HG03064 (cell line): ENCODE data around the gene PABPC3.

Experiments used
- ATAC-seq: cut with Tn5 transposase; IDR thresholded peaks from one replicate; pipeline ENCODE4 v1.9.1; 2021; ENCODE audit warnings: low read depth; ENCODE audit not compliant: unreplicated experiment

Gene PABPC3

DNA sequence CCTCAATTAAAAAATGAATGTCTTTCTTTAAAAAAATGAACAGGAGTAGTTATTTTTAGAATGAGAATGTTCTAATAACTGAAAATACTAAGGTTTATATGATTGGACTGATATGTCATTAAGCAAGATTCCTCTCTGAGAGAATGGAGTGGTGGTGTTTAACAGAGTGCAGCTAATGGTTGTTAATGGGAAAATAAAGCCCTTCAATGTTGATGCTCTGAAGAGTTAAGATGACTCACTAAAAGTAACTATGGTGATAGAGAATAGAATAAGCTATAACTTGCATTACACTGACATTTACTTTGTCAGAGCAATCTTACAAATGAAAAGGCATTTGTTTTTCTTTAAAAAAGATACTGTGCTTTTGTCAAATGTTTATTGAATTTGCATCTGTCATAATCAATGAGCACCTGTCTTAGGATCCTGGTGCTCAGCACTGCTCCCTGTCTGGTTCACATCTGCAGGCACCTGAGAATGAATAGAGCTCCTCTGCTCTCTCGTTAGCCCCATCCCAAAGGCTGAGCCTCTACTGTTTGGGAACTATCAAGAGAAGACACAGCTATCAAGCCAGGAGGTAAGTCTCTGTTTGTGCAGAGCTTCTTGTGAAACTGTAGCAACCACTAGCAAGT, 15.1 kb downstream of the PABPC3 start:
- ATAC-seq, result no peak

GRCh38 chr13:25111585-25111956, 15.6 kb downstream of the PABPC3 start:
- ATAC-seq, result no peak

- no peak for ATAC-seq
Observed at GRCh38 chr13:25112695-25113255, 16.8 kb downstream of the PABPC3 start.

DNA sequence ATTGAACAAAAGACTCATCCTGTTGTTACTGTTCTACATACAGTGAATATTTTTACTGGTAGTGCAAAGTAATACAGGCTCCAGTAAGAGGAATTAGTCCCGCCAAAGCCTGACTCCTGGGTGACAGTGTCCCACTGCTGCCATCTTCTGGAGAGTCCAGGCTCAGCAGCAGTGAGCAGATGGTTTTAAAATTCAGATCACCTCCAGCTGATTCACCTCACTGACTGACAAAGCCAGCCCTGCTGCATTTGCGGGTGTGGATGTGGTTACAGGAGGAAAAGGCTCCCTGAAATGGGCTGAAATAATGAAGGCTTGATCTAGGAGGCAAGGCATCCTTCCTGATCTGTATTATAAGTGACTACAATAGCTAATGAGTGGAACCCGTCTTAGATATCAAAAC, 18.3 kb downstream of the PABPC3 start:
- no peak for ATAC-seq

DNA sequence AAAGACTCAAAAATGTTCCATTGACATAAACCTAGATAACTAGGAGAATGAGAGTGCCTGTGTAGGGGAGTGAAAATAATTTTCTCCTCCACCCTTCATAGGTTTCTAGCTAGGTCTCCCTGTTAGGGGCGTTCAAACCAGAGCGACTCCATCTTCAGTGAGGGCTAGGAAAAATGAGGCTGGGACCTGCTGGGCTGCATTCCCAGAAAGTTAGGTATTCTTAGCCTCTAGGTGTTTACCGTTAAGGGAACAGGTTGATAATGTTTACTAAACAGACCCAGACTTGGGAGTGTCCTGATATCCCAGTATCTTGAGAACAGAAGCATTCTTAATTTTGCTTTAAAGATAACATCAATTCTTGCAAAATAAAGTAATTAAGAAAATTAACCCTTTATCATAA, 20.1 kb downstream of the PABPC3 start:
- no peak for ATAC-seq

DNA sequence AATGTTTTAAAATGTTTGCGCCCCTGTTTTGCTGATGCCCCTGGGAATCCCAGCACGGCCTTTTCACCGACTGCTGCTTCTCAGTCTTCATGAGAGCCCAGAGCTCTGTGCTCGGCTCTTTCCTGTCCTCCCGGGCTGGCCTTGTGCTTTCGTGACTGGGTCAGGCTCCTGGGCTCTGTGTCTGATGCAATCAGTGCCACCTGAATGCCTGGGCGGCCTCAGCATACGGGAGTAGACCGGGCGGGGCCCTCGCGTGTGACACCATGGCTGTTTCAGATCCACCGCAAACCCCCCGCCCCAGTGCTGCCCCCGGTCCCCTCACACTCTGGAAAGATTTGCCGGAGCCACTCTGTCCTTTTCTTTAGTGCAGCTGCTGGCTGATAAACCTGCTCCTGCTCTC, 21.4 kb downstream of the PABPC3 start:
- ATAC-seq, result no peak

- ATAC-seq, result no peak
Observed at GRCh38 chr13:25118378-25118905, 22.5 kb downstream of the PABPC3 start.

DNA sequence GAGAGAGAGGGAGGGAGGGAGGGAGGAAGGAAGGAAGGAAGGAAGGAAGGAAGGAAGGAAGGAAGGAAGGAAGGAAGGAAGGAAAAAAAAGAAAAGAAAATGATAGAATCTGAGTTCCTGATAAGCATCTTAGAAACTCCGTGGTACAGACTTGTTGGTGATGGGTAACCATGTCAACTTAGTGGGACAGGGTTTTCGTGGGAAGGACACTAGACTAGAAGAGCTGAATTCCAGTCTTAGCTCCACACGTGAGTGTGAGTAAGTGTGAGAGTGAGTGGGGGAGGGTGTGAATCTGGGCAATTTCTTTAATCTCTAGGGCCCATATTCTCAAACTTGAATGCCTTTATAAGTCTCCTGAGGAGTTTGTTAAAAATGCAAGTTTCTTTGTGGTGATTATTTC, 35.0 kb downstream of the PABPC3 start:
- no peak for ATAC-seq

DNA sequence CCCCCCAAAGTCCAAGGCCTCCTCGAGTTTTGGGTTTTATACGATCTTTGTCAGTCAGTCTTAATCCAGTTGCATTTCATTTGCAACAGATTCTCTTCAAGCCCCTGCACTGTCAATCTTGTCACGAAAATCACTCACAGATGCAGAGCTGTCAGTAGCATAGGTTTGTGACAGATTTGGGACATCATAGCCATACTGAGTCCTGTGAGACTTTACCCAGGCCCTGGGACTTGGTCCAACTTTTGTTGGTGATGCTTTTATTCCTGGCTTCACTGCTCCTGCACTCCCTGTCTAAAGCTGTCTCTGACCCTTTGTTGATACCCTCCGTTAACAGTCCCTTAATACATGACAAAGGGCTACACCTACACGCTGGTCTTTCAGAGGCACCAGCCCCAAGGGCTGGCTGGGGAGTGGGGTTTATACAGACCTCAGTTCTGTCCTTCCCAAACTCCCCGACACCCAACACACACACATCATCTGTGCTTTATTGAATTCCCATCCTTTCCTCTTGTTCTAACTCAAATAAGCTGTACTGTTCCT, 36.0 kb downstream of the PABPC3 start:
- no peak for ATAC-seq

- ATAC-seq, result no peak
Observed at GRCh38 chr13:25132751-25133390, 36.9 kb downstream of the PABPC3 start.

DNA sequence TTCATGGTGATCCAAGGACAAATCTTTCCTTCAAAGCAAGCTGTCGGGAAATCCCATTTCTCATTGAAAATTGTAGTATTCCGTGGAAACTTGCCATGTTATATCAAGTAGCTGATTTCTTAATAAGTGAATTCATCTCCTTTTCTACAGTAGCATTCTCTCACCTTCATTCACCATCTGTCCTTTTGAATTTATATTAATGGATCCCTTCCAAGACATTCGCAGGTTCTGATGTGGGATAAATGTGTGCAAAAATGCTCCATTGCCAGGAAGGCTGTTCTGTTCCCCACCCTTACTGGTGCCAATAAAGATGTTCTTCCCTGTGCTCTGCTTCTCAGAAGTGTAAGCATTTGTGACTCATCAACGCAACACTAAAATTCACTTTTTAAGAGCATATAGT, 40.0 kb downstream of the PABPC3 start:
- ATAC-seq, result no peak

DNA sequence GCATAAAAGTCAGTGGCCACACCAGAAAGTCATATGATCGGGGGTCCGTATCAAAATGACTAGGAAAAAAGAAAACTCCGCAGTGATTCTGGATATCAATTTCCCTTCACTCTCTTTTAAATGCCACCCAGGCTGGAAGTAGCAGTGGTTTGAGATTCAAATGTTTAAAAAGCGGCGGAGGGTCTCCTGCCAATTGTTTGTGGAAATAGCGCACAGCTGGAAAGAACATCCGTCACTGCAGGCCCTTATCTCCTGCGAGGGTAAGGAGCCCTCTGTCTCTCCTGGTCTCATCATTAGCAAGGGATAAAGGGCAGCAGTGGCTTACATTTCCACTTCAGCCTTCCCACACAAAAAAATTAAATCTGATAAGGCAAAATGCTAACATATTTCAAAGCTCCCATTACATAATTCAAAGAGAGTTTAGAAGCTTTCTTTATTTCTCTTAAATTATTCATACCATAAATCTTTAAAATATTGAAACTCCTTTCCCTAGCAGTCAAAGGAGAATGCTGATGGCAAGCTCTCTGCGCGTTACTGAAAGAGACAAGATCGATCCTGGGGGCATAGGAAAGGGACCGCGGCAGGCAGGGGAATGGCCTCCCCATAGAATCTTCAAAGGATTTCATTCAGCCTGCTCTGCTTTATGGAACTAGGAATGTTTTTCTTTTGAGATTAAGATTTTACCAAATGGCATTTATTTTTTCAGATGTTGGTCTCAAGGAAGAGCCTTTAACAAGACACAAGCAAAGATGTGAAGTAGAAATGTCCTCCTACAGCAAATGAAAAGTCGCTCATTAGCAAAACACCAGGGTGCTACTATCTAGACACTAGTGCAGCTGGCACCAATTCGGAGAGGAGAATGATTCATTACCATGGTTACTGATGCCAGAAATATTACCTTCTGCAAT, 41.2 kb downstream of the PABPC3 start:
- ATAC-seq, result no peak

- no peak for ATAC-seq
Observed at GRCh38 chr13:25137788-25138115, 41.8 kb downstream of the PABPC3 start.

DNA sequence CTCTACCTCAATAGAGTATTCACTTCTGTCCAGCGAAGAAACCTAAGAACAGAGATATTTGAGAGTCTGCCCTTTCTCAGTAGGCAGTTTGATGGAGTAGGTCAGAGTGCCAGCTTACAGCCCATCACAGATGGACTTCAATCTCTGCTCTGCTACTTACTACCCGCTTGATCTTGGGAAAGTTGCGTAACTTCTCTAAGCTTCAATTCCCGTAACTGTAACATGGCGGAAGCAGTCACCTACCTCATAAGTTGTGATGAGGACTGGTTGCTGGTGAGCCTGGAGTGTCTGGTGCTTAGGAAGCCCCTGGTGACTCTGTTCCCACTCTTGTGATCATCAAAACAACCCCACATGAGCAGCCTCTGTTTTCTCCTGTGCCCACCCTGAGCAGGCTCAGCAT, 45.1 kb downstream of the PABPC3 start:
- no peak for ATAC-seq

DNA sequence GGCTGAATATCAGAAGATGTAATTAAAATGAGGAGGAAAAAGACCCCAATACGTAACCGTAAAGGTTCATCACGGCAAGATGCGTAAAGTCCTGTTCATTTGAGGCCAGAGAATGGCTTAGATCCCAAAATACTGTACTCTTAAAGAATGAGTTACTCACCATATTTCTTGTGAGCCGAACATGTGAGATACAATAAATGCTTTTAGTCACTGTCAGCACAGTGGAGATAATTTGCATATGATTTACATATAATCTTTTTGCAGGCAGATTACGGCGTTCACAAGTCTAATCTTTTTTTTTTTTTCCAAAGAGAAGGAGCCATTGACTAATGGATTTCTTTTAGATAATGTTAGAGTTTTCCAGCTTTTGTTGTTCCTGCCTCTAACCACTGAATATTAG, 47.8 kb downstream of the PABPC3 start:
- ATAC-seq, result no peak

GRCh38 chr13:25147638-25148401, 51.9 kb downstream of the PABPC3 start:
- no peak for ATAC-seq

- no peak for ATAC-seq
Observed at GRCh38 chr13:25148402-25148771, 52.5 kb downstream of the PABPC3 start.
